HepG2 (cell line): ENCODE data around the gene TM2D3. TPM values are rescaled to one million over a fixed set of nuclear protein-coding genes. Genes with fewer than 3 reads are reported as not detected.
A peak's percentile ranks its signal among the peaks of the same experiment; 100 is the strongest.

Experiments
- AFF4 ChIP-seq: sonication (generic); formaldehyde crosslinking; IDR thresholded peaks from 2 replicates; pipeline ENCODE4 v1.4.0; 2020; ENCODE audit warnings: missing genetic modification reagents
- ASH2L ChIP-seq: fragments of 300-600, 200-600 bp; sonication (generic); IDR thresholded peaks from 2 replicates; pipeline ENCODE4 v1.7.0; 2017; ENCODE audit warnings: low read depth, mild to moderate bottlenecking, moderate library complexity, mixed read lengths, low read length; ENCODE audit not compliant: insufficient read length
- ATAD3A ChIP-seq: sonication (generic); formaldehyde crosslinking; IDR thresholded peaks from 2 replicates; pipeline ENCODE4 v1.4.0; 2020; ENCODE audit warnings: missing genetic modification reagents
- BCL6 ChIP-seq: IDR thresholded peaks from 2 replicates; pipeline ENCODE4 v1.6.1; 2016; ENCODE audit warnings: missing genetic modification reagents, missing compliant biosample characterization
- CREB3 ChIP-seq: sonication (generic); formaldehyde crosslinking; IDR thresholded peaks from 2 replicates; pipeline ENCODE4 v1.5.0; 2020; ENCODE audit warnings: missing genetic modification reagents
- KAT2B ChIP-seq: fragments of 150-350 bp; IDR thresholded peaks from 2 replicates; pipeline ENCODE4 v1.6.1; 2014; ENCODE audit warnings: low read depth, low read length, borderline replicate concordance
- KMT2A ChIP-seq: sonication (generic); formaldehyde crosslinking; IDR thresholded peaks from 2 replicates; pipeline ENCODE4 v1.4.0; 2020; ENCODE audit warnings: missing genetic modification reagents
- MZF1 ChIP-seq: sonication (generic); formaldehyde crosslinking; IDR thresholded peaks from 2 replicates; pipeline ENCODE4 v1.8.1; 2023; ENCODE audit warnings: mild to moderate bottlenecking, missing genetic modification reagents, borderline replicate concordance
- NFAT5 ChIP-seq: sonication (generic); formaldehyde crosslinking; IDR thresholded peaks from 2 replicates; pipeline ENCODE4 v1.4.0; 2020; ENCODE audit warnings: missing genetic modification reagents
- PPARG ChIP-seq: conservative IDR thresholded peaks from 2 replicates; pipeline ENCODE4 v1.6.1; 2016; ENCODE audit warnings: missing biosample characterization, missing genetic modification reagents
- RFX1 ChIP-seq: fragments of 450-650 bp; IDR thresholded peaks from 2 replicates; pipeline ENCODE4 v1.6.1; 2017
- RNF219 ChIP-seq: sonication (generic); formaldehyde crosslinking; IDR thresholded peaks from 2 replicates; pipeline ENCODE4 v1.5.0; 2020; ENCODE audit warnings: mild to moderate bottlenecking, missing genetic modification reagents
- SAP130 ChIP-seq: IDR thresholded peaks from 2 replicates; pipeline ENCODE4 v1.6.1; 2016; ENCODE audit warnings: low read depth
- SMARCE1 ChIP-seq: fragments of 450-650 bp; IDR thresholded peaks from 2 replicates; pipeline ENCODE4 v1.6.1; 2017; ENCODE audit warnings: borderline replicate concordance
- SP2 ChIP-seq: sonication (generic); formaldehyde crosslinking; IDR thresholded peaks from 2 replicates; pipeline ENCODE4 v1.5.1; 2020; ENCODE audit warnings: mild to moderate bottlenecking, missing genetic modification reagents
- ZNF432 ChIP-seq: sonication (generic); formaldehyde crosslinking; IDR thresholded peaks from 2 replicates; pipeline ENCODE4 v1.5.0; 2020; ENCODE audit warnings: missing genetic modification reagents, mild to moderate bottlenecking, borderline replicate concordance
- ZNF552 ChIP-seq: sonication (generic); formaldehyde crosslinking; IDR thresholded peaks from 2 replicates; pipeline ENCODE4 v1.9.0; 2022; ENCODE audit warnings: missing genetic modification reagents, mild to moderate bottlenecking, borderline replicate concordance
- polyA plus RNA-seq, 8 experiments: library from polyadenylated mRNA; depleted of rRNA in 3 of 8; stranded (reverse) in 7 of 8; unstranded in 1 of 8; fragments of >200 nt; fragmentation: Illumina TruSeq in 4 of 8; extraction: Trizol in 4 of 8; gene quantifications; 2 replicates each; pipeline versions ENCODE4 v1.2.1 to v1.2.3, GENCODE V29; 2011 to 2016; ENCODE audit warnings: low read depth in 4 of 8, missing spikeins in 1 of 8, mixed read lengths in 1 of 8; ENCODE audit not compliant: insufficient read depth in 1 of 8
- total RNA-seq, 5 experiments: library from RNA; depleted of rRNA; stranded (reverse); fragments of >200 nt; fragmentation: Illumina TruSeq; extraction: Trizol; gene quantifications; 2 replicates each; pipeline ENCODE4 v1.2.3, GENCODE V29; 2016; ENCODE audit warnings: low read depth in 1 of 5

The TM2D3 gene
- total and polyA plus RNA-seq, 2 of the 13 experiments (the other 11 are each of a cell fraction or from before 2014, with no cell fraction given): 31.1 to 72.7 TPM

GRCh38 chr15:101615986-101616848 lies 36.0 kb downstream of the TM2D3 start (continued):
- TF ChIP-seq CREB3 (no peak), NFAT5 (CRISPR knock-in tag) (peak; percentile 60; the same call in 1 of the 2 replicates), BCL6 (peak; percentile 31; the same call in 1 of the 2 replicates), SMARCE1 (no peak), ZNF552 (CRISPR knock-in tag) (no peak), SP2 (no peak), AFF4 (no peak), SAP130 (CRISPR knock-in tag) (peak; percentile 60), RFX1 (no peak), RNF219 (CRISPR knock-in tag) (no peak), ASH2L (no peak), PPARG (CRISPR knock-in tag) (0 out of 2 replicates have a peak, but pooled peaks have one; percentile 47), MZF1 (CRISPR knock-in tag) (no peak), KMT2A (CRISPR knock-in tag) (peak; percentile 29; the same call in 1 of the 2 replicates), ZNF432 (CRISPR knock-in tag) (no peak), KAT2B (no peak), ATAD3A (CRISPR knock-in tag) (no peak)
